ENCODE data around the gene GDF2.

DNA sequence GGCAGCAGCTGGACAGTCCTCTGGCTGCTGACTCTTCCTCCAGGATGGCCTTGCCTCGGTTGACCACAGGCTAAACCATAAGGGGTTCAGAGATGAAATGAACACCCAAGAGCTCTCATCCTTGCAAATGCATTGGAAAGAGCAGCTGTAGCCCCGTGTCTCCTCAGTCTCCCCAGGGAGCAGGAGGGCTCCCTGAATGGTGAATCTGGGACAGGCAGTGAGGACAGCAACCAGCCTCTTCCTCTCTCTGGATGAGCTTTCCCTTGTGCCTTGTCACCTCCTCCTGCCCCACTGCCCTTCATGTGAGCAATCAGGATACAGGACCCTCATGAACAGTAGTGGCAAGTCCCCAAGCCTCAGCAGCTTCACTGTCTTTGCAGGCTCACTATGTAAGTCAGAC lies 46.2 kb upstream of the GDF2 start:
- TF ChIP-seq EZH2 (IDR thresholded peaks at IDR 0.05; ENCODE audit: insufficient read depth, poor library complexity, severe bottlenecking) (no peak), EZH2phosphoT487 (IDR thresholded peaks at IDR 0.05; ENCODE audit: insufficient read depth, low read depth) (no peak)

All from GM23248 (cell line).